Measurements from ENCODE around the gene PALMD.

The PALMD gene

DNA sequence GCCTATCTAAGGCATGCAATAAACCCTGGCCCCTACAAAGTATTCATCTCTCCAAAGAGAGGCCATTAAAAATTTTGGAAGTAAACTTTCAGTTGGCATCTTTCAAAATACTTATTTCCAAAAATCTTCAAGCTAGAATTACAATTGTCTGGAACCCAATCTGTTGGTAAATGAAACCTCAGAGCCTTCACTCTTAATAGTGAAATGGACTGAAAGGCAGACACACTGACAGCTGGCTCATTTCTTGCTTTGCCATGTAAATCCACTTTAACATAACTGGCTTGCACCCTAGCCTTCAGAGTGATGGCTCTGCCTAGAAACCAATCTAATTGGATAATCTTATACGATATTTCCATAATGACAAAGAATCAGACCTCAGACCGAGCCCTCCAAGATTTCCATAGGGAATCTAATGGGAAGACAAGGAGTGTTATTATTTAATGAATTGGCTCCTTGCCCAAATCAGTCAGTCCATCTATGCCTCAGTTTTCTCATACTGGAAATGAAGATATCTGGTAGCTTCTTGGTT is 9.2 kb upstream of the PALMD start:
- no peak for DNase-seq

DNA sequence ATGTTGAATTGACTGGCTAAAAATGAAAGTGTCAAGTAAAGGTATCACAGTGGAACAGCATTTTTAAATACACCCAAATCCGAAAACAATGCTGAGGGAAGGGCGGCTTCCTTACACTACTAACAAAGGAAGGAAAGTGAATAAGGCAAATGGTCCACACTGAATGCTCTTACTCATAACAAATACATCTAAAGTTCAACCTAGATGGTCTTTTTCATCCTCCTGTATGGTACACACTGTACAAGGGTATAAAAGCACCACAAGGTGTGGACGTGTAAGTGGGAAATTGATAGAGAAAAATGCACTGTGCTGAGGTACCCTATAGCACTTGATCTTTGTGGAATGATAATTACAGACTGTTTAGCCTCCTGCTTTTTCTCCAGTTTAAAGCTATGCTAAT is 7.1 kb upstream of the PALMD start:
- no peak for DNase-seq

DNA sequence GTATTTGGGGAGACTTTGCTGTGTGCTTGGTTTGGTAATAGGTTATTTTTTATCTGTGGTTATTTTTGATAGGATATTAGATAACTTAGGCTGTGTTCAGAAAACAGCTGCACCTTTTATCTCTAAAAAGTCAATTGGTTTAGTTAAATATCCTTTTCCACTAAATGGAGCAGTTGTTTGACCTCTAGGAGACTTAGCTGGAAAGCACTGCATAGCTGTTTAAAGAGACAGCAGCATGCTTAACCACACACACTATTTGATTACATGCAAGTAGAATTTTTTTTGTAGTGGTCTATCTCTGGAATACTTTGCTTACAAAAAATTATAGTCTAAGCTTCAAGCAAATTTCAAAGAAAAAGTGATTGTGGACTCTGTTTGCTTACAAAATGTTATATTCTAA is 6.5 kb upstream of the PALMD start:
- no peak for DNase-seq

DNA sequence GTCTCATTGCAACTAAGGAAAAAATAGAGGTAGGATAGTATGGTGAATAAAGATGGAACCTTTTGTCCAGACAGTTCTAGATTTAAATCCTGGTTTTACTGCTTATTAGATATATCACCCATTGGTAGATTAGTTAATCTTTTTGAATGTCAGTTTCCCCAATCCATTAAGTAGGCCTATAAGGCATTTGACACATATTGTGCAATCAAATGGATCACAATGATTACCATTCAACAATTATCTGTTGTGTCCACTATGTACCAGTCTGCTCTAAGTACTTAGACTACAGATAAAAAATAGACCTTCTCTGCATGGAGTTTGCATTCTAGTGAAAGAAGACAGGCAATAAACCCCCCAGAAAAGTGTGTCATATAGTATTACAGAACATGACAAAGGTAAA is 6.0 kb upstream of the PALMD start:
- no peak for DNase-seq

DNA sequence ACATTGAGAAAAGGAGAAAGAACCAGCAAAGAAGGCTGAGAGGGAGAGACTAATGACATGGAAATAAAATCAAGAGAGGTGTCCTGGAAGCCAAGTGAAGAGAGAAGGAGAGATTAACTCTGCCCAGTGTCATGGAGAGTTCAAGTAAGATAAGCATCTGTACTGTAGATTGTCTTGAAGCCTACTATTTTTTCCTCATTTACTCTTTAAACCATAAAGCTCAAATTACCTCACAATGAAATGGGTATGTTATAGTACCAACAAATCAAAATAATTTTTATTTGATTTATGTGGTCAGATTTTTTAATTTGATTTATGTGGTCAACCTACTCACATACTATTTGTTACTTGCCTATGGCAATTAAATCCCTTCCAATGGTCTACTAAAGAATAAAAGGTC is 5.2 kb upstream of the PALMD start:
- no peak for DNase-seq

DNA sequence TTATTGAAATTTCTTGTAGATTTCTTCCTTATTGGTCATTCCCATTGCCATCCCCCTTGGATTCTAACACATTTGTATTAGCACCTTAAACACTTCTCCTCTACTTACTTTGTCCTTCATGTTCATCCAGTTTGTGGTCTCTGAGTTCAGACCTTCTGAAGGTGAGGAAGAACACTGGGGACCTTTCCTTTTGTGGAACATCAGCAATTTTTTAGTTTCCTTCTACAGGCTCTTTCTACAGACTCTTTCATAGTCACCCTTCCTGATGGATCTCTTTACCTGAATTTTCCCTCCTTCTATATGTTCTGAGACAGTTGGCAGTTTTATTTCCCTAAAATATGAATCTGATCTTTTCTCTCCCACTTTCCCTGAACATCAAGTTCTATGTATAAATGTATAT is 4.4 kb upstream of the PALMD start:
- no peak for DNase-seq

DNA sequence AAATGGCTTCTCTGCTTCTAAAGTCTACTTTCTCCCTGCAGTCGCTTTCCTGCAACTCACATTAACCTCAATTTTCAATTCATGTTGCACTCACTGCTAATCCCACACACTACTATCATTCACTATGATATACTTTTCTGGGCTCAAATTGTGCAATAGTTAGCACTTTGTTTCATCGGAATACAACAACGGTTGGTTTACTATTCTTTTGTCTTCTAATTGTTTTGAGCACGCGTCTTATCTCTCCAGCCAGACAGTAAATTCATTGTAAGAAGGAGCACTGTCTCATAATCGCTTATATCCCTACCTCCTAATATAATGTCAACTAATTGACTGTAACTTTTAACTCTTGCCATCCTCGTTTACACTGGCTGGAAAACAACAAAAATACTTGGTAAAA is 3.9 kb upstream of the PALMD start:
- DNase-seq = no peak

DNA sequence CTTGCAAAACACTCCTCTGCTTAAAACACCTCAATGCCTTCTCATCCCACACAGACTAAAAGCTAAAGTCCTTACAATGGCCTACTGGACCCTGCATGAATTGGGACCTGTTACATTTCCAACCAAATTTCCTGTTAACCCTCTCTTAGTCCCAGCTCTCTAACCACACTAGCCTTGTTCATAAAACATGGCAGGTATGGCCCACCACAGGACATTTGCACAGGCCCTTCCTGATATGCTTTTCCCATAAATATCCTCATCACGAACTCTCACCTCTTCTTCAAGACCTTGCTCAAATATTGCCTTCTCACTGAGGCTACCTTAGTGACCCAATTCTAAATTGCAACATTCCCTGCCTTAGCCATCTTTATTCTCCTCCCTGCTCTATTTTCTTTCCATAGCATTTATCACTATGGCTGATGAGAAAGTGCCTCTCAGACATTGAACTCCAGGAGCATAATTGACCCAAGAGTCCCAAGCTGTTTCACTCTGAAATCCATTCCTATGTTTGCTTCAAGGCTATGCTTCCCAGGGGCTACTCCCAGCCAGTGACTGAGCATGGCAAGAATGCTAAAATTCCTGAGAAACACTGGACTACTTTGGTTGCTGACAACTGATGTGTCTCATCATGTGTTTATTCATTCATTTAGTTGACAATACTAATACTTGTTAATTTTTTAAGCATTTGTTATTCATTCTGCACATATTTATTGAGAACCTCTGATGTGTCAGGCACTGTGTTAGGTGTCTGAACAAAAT is 2.7 kb upstream of the PALMD start:
- DNase-seq = no peak

DNA sequence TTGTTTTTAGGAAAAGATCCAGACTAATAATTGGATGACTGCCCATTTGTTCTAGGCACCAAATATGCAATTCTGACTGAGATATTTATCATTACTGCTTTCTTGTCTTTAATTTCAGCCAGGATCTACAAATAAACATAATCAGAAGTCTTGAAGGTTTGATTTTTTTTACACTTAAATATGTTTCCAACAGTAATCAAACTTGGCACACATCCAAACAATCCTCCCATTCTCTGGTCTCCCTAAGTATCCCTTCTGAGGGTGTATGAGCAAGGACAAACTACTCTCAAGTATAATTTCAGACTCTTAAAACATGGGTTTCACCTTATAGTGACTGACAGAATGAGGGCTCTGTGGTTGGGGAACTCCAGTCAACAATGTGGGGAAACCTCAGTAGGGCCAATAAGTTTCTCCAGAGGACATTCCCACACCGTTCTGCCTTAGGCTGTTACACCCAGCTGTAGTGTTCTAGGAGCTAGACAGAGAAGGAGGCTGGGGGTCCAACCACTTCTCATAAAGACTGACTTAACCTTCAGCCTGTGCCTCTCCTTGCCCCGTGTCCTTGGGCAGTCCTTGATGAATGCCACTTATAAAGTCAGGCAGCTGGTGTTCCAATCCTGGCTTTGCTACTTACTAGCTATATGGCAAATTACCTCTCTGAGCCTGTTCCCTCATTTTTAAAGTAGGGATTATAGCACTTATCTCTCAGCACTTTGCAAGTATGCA is 1.5 kb upstream of the PALMD start:
- no peak for DNase-seq

DNA sequence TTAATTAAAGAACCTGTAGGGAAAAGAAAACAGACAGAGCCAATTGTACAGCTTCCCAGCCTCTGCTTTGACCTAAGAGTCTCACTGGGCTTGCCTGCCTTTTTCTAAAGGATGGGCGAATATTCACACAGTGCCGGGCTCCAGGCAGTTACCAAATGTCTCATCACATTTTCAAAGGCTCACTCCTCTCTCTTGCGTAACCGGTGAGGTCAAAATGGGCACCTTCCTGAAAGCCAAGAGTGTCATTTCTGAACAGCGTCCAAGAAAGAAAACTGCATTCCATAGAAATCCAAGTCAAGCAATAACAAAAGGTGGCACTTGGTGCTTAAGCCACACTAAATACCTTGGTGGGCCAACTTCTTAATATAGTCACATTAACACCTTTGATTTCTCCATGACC is 710 bp upstream of the PALMD start:
- DNase-seq = no peak

DNA sequence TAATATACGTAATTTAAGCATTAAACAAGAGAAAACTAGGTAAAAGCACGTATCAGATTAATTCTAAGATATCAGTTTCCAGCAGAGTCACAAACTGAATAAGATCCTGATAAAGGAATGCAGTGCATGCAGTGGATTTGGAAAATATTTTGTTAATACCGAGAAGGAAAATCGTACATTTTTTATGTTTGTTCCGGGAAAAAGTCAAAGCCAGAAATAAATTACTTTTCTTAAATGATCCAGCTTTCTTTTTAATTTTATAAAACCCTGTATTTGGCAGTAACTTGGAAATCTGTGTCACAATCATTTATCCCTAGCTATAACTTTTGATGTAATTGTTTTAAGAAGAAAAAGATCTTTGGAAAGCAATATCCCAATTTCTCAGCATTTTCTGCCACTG is 955 bp downstream of the PALMD start:
- DNase-seq = no peak

DNA sequence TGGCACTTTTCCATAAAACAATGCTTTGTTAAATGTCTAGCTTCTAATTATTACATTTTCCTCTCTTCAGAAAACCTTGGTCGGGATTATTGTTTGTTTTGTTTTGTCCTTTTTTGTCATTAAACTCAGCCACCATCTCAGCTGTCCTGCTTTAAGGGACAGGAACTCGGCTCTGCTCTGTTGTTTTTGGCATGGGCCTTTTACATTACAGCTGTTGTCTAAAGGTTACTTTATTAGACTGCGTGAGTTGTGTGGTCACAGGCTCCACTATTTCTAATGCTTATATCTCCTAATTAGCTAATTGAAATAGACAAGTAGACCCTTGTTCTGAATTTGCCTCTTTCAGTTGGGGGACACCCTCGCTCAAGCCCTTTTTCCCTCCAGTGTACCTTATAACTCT is 1.6 kb downstream of the PALMD start:
- DNase-seq = no peak

DNA sequence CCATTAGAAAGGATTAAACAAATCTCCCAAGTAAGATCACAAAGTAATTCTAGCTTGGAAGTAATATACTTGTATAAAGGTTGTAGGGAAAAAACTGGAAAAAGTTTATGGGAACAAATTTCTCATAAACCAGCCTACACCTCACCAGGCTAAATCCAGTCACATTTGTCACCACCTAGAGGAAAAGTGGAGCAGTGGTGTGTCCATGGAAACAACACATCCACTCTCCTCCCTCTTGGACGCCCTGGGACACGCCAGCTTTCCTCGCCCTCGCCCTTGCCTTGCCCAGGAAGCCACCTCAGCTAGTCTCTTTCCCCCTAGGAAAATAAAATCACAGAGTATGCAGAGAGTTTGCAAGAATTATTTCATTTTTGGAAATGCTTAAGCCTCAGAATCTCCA is 2.2 kb downstream of the PALMD start:
- DNase-seq = no peak

DNA sequence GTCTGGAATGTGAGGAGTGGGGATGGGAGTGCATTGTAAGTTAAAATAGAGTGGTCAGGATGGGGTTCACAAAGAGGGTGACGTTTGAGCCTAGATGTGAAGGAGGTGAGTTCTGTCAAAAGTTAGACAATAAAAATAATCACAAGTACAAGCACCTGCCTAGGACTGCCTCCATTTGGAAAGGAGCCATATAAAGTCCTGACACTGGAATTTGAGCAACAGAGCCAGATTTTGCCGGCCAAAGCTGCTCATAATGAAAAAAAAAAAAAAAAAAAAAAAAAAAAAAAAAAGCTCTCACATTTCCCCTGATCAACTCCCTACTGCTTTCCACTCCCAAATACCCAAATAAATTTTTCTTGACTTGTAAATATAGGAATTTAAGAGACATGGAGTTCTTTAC is 4.1 kb downstream of the PALMD start:
- DNase-seq = no peak

DNA sequence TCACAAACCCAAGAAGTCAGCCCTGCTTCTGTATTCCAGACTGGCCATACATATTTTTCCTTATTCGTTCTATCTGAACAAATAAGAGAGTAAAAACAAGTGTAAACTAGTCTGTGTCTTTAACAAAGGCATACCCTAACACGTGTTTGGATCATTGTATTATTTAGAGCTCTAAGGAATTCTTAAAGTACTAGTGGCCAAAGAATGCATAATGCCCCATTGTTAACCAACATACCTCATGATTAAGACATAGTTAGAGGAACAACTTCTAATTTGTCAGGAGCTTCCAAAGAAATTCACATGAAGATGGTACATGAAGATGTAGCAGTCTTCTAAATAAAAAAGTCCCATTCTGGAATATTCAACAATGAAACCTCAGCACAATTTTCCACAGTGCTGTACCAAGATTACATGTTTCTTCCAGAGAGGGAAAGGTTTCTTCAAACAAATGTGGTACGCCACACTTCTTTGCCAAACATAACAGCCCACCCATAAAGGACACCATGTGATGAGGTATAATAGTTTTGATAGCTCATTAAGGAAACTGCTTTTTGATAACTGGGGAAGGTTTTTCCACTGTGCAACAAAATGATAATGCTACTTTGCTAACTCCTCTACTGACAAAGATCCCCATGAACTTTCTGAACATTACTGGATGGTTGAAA is 5.0 kb downstream of the PALMD start:
- DNase-seq = no peak

DNA sequence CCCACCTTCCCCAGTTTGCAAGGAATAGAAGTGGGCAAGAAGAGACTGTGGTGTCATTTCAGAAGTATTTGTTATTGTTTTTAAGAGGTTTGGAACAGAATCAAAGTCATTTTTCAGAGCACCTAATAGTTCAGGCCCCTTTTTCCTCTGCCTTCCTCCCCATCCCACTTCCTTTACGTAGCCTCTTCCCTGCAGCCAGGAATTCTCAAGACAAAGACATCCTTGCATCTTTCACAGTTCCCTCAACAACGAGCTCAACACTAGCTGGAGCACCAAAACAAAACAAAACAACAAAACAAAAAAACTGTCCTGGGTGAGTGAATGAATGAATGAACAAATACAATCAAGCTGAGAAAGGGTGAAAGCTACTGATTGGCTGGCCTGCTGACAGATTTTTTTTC is 7.0 kb downstream of the PALMD start:
- no peak for DNase-seq

DNA sequence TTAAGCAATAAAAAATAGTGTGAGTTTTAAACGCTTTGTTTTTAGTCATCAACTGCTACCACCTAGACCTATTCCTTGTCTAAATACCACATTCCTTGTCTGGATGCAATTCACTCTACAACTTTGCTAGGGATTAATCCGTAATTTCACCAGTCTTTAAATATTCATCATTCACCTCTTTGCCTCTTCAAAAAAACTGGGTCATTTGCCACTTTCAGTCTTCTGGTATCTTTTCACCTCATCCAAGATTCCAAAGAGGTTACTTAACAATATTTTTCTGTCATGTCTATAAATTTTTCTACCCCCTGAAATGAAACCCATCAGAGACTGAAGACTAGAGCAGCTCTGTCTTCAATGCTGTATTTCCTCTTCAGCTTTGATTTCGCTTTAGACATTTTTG is 9.5 kb downstream of the PALMD start:
- no peak for DNase-seq

DNA sequence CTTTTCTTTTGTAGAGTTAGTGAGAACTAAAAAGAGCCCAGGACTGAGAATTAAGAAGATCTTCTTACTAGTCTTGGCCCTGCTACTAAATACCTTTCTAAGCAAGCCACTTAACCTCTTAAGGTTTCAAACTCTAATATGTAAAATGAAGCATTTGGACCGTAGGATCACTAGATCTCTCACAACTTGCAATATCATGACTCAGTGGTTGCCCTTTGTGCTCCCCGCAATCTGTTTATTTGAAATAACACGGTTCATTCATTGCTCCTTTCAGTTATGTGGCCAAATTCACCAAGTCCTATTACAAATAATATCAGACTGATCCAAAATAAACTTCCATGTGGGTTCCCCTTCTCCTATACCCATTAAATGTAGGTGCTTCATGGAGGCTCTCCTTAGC is 10.8 kb downstream of the PALMD start:
- no peak for DNase-seq

DNA sequence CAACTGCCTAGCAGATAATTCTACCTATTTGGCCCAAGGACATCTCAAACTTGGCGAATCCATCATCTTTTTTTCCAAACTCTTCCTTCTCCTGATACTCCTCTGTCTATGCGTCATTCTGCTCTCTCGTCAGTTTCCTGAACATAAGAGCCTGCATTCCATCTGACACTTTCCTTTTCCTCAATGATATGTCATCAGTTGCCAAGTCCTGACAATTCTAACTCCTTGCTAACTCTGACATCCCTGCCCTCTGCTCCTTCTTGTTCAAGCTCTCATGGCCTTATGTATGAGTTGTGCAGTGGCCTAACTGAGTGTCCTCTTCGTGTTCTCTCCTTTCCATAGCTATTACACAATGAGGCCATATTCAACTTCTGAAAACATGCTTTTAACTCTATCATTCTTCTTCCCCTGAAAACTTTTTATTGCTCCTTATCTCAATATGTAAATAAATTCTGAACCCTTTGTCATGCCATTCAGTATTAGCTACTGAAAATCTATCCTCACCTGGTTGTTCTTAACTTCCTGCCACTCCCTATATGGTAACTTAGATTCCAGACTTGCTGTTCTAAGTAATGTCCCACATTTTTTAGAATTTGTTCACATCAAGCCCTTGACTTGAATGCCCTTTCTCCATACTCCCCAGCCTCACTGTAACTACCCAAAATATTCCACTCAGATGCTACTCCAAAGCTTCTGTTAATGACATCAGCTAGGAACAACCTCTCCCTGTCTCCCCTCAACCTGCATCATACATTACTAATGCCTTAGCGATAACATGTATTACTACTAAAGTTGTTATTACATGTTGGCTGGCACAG is 11.5 kb downstream of the PALMD start:
- no peak for DNase-seq

DNA sequence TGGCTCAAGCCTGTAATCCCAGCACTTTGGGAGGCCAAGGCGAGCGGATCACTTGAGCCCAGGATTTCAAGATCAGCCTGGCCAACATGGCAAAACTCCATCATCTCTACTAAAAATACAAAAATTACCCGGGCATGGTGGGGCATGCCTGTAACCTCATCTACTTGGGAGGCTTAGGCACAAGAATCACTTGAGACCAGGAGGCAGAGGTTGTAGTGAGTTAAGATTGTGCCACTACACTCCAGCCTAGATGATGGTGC is 12.0 kb downstream of the PALMD start:
- DNase-seq = no peak

DNA sequence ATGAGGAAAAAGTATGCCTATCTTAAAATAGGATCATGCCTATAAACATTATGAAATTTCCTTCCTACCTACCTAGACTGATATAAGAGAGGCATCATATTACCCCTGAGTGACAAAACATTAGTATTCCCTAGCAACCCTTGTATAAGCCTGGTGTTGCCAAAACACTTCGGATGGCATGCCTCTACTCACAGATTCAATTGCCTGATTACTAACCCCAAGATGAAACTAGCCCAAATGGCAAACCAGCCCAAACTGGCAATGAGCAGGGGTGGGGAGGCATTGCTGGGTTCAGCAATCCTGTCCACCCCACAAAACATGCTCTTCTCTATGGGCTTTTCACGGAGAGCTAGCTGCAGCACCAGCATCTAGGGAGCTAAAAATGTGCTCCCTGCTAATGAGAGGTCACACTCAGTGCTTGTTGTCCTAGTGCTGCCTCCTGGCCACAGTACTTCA is 13.9 kb downstream of the PALMD start:
- DNase-seq = no peak

DNA sequence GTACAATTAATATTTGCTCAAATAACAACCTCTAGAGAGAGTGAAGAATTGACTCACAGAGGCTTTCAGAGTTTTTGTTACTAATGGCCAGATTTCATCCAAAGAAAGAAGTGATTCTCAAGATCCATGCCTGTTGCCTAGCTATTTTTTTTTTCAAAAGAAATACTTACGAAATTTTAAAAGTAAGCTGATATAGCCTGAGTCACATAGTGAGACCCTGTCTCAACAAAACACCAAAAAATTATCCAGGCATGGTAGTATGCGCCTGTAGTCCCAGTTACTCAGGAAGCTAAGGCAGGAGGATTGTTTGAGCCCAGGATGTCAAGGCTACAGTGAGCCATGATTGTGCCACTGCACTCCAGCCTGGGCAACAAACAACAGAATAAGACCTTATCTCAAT is 14.6 kb downstream of the PALMD start:
- no peak for DNase-seq

DNA sequence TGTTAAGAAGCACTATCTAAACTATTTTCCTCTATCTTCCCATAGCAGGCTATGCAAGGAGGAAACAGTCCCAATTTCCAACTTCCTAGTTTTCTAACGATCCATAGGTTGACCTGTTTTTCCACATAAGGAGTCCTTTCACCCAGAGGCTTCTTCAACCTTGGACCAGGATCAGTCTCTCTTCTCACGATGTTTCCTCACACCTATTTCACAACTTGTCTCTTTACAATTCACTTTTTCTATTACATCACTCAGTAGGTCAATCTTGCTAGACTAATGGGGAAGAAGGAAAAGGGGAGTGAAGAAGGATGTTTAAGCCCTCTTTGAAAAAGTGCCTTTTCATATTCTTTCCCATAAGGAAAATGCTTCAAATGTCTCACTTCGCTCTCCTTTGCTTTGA is 15.9 kb downstream of the PALMD start:
- DNase-seq = no peak
